HG02973 (cell line): ENCODE measurements around the gene COMMD2.

ENCODE experiments used
- ATAC-seq: cut with Tn5 transposase; IDR thresholded peaks from one replicate; pipeline ENCODE4 v1.9.1; 2021; ENCODE audit warnings: moderate library complexity; ENCODE audit not compliant: unreplicated experiment

Gene COMMD2

DNA sequence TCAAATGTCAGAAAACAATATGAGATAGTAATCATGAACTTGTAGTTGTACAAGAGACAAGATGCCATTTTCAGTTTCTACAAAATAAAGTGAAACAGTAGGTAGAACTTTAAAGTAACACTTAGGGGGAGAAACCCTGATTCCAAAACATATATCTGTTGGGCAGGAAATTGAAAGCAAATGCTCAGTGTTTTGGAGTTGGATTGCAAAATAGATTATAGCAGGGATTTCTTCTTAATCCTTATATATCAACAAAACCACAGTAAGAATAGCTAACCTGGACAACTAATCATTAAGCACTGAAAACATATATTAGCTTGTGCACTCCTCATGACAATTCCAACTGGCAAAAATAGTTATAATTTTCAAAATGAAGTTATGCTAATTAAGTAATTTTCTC, 46.9 kb downstream of the COMMD2 start:
- no peak for ATAC-seq

DNA sequence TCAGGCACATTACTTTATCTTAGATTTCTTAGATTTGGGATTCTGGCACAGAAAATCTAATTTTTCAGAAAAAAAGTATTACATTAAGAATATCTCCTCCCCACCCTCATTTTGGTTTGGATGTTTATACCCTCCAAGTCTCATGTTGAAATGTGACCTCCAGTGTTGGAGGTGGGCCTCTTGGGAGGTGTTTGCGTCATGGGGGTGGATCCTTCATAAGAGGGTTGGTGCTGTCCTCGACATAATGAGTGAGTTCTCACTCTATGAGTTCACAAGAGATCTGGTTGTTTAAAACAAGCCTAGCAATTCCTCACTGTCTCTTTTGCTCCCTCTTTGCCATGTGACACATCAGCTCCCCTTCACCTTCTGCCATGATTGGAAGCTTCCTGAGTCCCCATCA, 48.8 kb downstream of the COMMD2 start:
- ATAC-seq: no peak

DNA sequence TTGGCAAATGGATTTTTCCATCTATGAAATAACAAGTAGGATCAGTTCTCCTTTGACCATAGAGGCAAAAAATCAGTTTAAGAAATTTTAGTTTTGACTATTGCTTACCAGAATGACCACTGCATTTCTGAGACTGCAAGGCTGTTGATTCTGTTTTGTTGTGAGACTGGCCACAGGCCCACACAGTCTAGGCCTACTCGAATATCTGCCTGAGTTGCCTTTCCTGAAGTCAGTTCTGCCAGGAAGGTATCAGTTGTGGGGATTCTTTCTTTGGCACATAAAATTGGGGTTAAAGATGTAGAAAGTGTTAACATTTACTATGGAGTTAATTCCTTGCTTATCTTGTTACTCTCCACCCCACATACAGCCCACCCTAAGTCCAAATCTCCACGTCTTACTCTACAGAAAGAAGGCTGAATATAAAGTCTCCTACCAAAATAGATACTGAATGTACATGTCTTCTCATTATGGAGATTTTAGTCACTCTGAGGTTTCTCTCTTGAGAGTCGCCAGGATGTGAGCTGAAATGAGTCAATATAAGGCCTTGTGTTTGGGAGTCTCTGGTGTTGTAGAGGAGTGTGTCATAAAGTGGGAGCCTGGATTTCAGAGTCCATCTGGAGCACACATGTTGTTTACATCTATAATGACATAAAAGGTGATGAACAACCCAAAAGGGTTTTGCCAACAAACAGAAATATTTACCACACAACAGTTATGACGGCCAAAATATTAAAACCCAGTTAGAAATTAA, 49.4 kb downstream of the COMMD2 start:
- no peak for ATAC-seq

DNA sequence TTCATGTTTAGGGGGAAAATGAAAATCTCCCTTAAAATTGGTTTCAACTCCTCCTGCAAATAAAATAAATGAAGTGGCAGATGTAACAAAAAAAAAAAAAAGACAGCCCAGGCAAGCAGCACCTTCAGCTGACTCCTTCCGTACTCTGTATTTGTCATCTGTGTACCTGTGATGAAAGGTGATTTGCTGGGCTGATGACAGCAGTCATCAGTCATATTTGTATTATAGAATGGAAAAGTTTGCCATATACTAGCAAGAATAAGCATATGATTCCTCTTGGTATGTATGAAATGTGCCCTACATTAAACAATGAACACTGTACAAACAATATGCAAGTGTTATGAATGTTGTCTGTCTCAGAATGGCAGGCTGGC, 50.3 kb downstream of the COMMD2 start:
- ATAC-seq: no peak

DNA sequence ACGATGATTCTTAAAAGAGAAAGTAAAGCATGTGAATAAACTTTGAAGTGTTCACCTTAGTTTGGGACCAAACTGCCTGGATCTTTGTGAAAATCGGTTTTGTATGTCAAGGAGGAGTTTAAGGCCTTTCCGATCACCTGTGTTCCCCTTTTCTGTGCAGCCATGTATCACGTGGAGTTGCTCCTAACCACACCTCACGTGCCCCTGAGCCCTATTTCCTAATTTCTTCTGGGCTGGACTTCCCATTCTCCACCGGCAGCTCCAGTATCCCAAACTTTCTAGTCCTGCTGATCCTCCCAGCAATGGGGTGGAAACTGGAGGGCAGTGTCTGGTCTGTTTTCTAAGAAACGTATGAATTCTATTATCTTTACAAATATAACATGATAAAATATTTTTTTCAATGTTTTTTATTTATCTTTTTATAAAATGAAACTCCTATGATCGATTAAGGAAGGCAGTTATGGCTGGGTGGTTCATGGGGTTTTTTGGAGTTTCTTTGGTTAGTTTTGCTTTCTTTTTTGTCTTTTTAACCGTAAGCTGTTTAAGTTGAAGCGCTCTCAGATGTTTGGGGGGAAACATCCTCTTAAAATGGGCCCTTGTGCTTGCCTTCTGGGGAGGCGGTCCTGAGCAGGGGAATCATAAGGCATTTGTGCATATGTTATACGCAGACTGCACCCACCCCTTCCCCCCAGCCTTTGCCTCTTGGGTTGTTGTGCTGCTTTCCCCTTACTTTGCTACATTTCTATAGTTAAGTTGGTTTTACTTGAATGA, 50.9 kb downstream of the COMMD2 start:
- ATAC-seq: no peak
